HG02870 (cell line): ENCODE data around the gene YPEL3.
A peak's percentile ranks its signal among the peaks of the same experiment; 100 is the strongest.
"Not testable (repeated sequence)": the region's sequence is repeated elsewhere in the genome, so short reads cannot be mapped to it uniquely, and the experiment has no call there.

ENCODE experiments used
- ATAC-seq: cut with Tn5 transposase; IDR thresholded peaks from one replicate; pipeline ENCODE4 v1.9.1; 2021; ENCODE audit warnings: mild to moderate bottlenecking, moderate library complexity; ENCODE audit not compliant: unreplicated experiment

Gene YPEL3

GRCh38 chr16:30096105-30096861 is at the start of gene YPEL3:
TSS of gene YPEL3 (minus strand) at chr16:30096213. CDS start at chr16:30095482, 731 bp downstream.
- ATAC-seq = peak; percentile 37

- no peak for ATAC-seq
These were observed 49.6 kb upstream of the YPEL3 start for GRCh38 chr16:30145657-30146056.

- ATAC-seq = no peak
These were observed 48.9 kb upstream of the YPEL3 start for GRCh38 chr16:30144917-30145316.

- ATAC-seq = no peak
These were observed 48.0 kb upstream of the YPEL3 start for GRCh38 chr16:30144017-30144416.

- no peak for ATAC-seq
These were observed 47.3 kb upstream of the YPEL3 start for GRCh38 chr16:30143347-30143702.

- ATAC-seq = no peak
These were observed 46.8 kb upstream of the YPEL3 start for GRCh38 chr16:30142672-30143346.

- no peak for ATAC-seq
These were observed 45.7 kb upstream of the YPEL3 start for GRCh38 chr16:30141750-30142149.

GRCh38 chr16:30139583-30140481 is 43.8 kb upstream of the YPEL3 start:
- no peak for ATAC-seq

GRCh38 chr16:30137897-30138296 is 41.9 kb upstream of the YPEL3 start:
- no peak for ATAC-seq

GRCh38 chr16:30136971-30137605 is 41.1 kb upstream of the YPEL3 start:
- ATAC-seq = no peak

- no peak for ATAC-seq
These were observed 36.6 kb upstream of the YPEL3 start for GRCh38 chr16:30132591-30132990.

- ATAC-seq = no peak
These were observed 36.0 kb upstream of the YPEL3 start for GRCh38 chr16:30131869-30132475.

GRCh38 chr16:30127993-30128392 is 32.0 kb upstream of the YPEL3 start:
- no peak for ATAC-seq

- ATAC-seq = not testable (repeated sequence)
These were observed 29.7 kb upstream of the YPEL3 start for GRCh38 chr16:30125690-30126089.

GRCh38 chr16:30124985-30125379 is 29.0 kb upstream of the YPEL3 start:
- ATAC-seq = no peak

- no peak for ATAC-seq
These were observed 26.7 kb upstream of the YPEL3 start for GRCh38 chr16:30122604-30123160.

- ATAC-seq = no peak
These were observed 25.9 kb upstream of the YPEL3 start for GRCh38 chr16:30121741-30122571.

GRCh38 chr16:30120340-30121105 is 24.5 kb upstream of the YPEL3 start:
- no peak for ATAC-seq

- no peak for ATAC-seq
These were observed 23.4 kb upstream of the YPEL3 start for GRCh38 chr16:30119428-30119827.
